HG03097 (cell line): ENCODE measurements around the gene MYOM1.
A peak's percentile ranks its signal among the peaks of the same experiment; 100 is the strongest.

Experiments used
- ATAC-seq: cut with Tn5 transposase; IDR thresholded peaks from one replicate; pipeline ENCODE4 v1.9.1; 2021; ENCODE audit not compliant: unreplicated experiment, low FRiP score

The MYOM1 gene

DNA sequence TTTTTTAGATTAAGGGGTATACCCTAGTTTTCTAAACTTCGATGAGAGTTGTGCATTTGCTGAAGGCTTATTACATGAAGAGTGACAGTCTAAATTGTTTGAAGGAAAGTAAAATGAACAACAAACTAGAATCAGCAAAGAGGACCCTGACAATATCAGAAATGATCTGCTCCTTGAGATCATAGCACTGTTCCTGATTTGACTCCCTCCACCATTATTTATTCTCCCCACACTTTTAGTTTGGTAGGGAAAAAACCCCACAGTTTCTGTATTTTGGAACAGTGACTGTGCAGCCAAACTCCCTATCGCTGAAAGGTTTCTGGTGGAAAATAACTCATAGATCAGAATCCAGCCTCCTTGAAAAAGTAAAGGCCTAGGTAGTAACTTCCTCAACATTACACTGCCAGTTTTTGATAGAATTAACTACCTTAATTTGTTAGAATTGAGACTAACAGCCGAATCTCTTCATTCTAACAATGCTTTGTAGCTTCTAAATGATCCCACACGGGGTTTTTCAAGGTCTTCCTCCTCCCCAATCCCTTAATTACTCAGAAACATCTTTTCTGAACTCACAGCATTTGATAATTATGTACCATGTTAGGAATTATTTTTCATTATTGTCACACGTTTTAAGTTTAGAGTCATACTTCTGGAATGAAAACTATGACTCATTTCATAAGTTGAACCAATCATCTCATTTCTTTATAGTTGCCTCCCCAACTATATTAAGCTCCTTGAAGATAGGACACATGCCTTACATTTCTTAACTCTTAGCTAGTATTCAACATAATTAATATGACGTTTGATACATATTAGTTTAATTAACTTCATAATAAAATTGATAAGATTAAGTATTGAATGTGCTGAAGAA lies 30.7 kb upstream of the MYOM1 start:
- no peak for ATAC-seq

DNA sequence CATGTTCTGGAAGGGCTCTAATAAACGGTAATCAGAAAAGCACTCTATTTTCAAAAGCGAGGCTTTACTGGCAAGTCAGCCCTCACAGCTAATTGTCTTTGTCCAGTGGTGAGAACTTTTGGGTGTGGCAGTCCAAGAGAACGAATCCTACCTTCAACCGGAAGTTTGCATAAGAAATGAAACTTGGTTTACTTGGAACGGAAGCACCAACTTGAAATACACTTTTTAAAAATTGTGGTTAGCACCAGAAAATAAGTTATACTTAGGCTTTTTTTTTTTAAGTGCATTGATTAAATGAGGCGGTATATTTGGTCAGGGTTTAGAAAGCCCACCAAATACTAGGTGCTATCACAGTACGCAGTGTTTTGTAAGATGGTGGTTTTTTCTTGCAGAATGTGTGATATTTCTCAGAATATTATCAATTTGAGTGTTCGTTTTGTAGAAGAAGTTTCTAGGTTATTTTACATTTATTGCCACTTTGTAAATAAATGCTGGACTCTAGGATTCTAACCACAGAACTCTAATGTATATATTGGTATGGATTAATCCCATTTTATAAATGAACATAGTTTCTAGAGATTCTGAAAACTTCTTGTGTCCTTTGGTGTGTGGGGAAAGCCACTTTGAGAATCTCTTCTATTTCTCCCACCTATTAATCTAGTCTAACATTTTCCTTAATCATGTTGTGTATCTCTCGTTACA lies 29.0 kb upstream of the MYOM1 start:
- no peak for ATAC-seq

GRCh38 chr18:3248062-3248657 lies 28.4 kb upstream of the MYOM1 start:
- no peak for ATAC-seq

- peak; percentile 76 for ATAC-seq
Measured at GRCh38 chr18:3247240-3248061, 27.7 kb upstream of the MYOM1 start, which contains the start of gene MYL12A. Gene MYL12A (plus strand): TSS chr18:3247801. CDS start chr18:3253248, 5,447 bp downstream.

DNA sequence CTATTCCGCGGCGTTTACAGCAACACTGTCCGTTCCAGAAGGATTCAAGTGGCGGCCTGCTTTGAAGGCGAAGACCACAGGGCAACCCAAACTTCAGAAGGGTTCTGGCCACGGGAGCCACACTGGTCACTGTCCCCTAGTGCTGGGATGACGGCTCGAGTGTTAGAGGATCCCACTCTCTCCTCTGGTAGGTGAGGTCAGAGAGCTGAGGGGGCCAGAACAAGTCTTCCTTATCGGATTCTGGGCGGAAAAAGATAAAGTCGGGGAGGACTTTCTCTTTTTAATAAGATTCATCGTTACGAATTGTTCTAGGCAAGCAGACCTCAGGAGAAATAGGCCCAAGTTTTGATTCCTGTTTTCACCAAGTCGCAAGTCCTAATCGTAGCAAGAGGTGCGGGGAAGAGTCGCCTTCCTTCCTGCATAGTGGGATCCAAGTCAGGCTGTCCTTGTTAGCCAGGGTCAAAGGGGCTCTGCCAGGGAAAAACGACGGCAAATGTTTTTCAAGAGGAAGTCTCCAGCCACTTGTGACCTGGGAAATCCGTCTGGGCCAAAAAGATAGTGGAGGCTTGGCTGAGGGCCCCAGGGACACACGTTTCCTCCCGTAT lies 27.0 kb upstream of the MYOM1 start:
- ATAC-seq = no peak

DNA sequence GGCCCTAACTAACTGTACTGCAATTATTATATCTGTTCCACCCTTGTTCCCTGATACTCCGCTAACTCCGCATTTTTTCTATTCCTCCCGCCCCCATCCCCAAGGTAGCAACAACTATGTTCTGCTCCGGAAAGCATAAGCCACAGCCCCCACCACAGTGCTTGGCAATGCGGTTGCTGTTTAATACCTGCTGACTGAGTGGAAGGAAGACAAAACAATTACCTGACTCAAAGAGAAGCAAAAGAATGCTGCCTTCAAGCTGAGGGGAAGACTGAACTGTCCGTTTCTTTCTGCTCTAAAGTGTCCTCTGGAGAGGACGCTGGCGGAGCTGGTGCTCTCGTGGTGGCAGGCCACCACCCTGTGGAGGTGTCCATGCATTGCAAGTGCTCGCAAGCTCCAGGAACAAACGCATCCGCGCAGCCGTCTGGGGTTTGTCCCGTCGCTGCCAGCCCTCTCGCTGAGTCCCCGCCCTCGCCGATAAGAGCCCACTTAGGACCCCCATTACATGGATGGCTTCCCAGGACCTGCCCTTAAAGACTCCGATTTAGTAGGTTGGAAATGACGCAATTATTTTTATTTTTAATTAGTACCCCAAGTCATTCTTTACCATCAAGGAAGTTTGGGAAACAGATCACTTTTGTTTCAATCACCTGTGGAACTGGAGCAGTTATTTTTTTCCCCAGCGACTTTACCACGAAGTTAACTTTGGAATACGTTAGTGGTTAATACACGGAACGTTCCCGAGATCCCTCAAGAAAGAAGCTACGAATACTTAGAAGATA lies 26.3 kb upstream of the MYOM1 start:
- ATAC-seq = peak; percentile 37

GRCh38 chr18:3245185-3245564 lies 25.4 kb upstream of the MYOM1 start:
- no peak for ATAC-seq

DNA sequence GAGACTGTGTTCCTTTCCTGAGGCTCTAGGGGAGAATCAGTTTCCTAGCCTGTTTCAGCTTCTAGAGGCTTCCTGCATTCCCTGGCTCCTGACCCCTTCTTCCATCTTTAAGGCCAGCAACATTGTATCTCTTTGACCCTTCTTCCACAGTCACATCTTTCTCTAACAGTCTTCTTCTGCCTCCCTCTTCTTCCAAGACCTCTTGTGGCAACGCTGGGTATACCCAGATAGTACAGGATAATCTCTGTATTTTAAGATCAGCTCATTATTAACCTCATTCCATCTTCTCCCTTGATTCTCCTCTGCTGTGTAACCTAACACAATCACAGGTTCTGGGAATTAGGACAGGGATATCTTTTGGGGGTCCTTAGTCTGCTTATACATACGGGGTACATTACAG lies 19.0 kb upstream of the MYOM1 start:
- no peak for ATAC-seq

- no peak for ATAC-seq
Measured at GRCh38 chr18:3236470-3236869, 16.7 kb upstream of the MYOM1 start.

GRCh38 chr18:3235846-3236245 lies 16.1 kb upstream of the MYOM1 start:
- no peak for ATAC-seq

DNA sequence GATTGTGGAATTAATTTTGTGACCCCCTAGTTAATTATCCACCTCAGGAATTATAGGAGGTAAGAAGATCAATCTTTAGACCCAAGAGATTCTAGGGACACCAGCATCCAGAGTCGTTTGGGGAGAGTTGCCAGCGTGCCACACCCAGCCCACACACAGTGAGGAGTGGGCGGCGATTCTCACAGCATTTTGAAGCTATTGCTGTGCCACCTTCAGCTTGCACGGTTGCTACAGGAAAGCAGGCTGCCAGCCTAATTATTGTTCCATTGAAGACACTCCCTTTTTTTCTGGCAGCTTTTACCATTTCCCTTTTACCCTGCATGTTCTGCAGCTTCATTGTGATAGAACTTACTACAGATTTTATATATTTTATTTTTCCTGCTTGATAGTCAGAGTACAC lies 14.7 kb upstream of the MYOM1 start:
- ATAC-seq = no peak

DNA sequence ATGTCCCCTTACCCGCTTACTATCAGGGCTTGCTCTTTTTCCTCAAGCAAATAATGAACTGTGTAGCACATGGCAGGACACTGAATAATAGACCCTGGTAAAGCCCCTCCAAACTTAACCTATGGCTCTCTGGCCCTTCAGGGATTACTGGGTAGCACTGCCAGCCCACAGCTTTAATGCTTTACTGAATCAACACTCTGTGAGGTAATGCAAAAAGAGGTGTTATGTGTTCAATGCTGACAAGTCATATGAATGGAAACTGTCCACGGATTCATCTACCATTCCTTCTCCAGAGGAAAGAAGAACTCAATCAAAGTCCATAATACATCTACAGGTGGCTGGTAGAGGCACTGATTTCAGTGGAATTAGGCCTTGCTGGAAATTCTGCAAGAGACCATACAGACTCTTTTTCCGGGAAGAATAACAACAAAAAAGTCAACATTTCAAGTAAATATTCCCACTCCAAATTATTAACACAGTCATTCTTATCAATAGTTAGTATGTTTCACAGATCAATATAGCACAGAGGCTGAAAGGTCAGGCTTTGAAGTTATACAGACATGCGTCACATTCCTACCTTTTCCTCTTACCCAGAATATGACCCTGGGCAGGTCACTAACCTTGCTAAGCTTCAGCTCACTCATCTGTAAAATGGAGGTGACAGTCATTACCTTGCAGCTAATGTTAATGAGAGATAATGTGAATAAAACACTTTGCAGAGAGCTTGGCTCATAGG lies 13.8 kb upstream of the MYOM1 start:
- ATAC-seq = no peak

GRCh38 chr18:3233004-3233403 lies 13.2 kb upstream of the MYOM1 start:
- ATAC-seq = no peak

DNA sequence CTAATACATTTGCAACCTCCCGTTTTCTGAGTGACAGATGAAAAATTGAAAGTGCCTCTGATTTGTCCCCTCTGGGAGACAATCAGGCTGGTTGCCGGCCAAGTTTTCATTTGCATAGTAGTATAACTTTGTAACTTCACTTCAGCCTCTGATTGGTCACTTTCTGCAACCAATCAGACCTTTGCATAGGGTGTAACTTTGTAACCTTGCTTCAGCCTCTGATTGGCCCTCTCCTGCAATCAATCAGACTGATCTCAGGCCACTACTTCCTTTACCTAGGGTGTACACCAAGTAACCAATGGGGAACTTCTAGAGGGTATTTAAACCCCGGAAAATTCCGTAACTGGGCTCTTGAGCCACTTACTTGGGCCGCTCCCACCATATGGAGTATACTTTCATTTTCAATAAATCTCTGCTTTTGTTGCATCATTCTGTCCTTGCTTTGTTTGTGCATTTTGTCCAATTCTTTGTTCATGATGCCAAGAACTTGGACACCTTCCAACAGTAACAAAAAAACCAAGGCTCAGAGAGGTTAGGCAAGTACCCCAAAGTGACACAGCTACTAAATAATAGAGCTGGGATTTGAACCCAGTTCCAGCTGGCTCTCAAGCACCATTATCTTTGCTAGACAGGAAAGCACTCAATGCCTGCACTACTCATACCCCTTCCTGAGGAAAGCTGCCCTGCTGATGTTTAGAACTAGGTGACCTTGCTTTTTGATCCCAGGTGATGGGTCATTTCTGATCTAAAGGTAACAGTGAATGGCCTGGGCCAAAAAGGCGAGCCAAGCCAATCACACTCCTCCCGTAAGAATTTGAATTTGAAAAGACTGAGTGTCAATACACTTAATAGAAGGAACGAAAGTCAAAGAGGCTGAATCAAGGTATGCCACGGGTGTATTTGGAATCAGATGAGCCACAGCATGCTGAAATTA lies 10.9 kb upstream of the MYOM1 start:
- ATAC-seq = no peak

DNA sequence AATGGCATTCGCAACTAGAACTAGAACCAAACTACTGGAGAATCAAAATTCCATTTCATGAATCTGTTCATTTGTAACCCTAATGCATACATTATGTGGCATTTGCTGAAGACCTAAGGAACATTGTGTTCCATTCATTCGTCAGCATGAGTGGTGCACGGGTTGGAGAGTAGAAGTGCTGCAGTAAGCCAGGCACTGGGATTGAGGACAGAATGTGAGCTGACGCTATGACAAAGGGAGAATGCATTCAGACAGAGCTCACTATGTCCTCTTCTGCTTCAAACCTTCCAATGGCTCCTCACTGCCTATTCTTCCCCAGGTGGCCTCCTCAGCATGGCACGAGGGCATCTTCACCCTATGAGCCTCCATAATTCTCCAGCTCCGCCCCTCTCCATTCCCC lies 6.3 kb upstream of the MYOM1 start:
- ATAC-seq = no peak

- no peak for ATAC-seq
Measured at GRCh38 chr18:3225588-3225987, 5.8 kb upstream of the MYOM1 start.

DNA sequence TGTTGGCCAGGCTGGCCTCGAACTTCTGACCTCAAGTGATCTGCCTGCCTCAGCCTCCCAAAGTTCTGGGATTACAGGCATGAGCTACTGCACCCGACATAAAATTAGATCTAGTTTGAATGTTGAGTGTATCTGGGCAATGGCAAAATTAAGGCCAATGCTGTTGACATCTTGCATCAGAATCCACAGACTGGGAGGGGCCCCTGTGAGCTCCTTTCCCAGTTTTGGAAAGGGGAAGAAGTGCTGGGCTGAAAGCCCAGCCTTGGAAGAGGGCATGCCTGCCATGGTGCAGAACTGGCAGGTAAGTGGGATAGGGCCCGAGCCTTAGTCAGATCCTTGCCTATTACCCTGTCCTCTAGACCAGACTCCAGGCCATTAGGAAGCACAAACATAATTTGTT lies 4.5 kb upstream of the MYOM1 start:
- ATAC-seq = no peak

DNA sequence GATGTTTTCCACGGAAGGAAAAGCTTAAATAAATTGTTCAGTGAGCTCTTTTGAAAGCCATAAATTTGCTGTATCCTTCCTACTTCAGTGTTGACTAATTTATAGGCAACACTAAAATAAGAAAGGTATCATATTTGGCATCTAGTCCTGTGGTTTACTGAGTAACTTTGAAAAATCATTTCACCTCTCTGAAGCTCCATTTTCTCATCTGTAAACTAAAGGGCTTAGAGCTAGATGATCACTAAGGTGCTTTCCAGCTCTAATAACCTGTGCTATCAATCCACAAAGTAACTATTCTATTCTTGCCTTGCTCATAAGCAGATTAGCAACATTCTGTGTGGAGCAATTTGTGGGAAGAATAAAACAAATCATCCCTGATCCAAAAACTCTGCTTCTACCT lies 3.6 kb upstream of the MYOM1 start:
- ATAC-seq = no peak
